Natural killer cell (primary cell): ENCODE results near the gene INO80B. TPM values are rescaled to one million over a fixed set of nuclear protein-coding genes. Genes with fewer than 3 reads are reported as not detected.

Experiments used
- ATAC-seq, 3 donors: fragments of 150-1000 bp in 2 of 3; fragments of 200-7000 bp in 1 of 3; cut with Tn5 transposase; 1 replicate in 1 of 3; 2 replicates in 2 of 3; pipeline ENCODE4 v1.10.0; 2021; ENCODE audit warnings: mild to moderate bottlenecking in 2 of 3, moderate library complexity in 2 of 3
- DNase-seq, 2 donors: peaks; one replicate each; pipeline versions ENCODE4 v3.0.0 to v3.0.0-alpha.2; 2013 to 2021; ENCODE audit warnings: mixed read lengths in 1 of 2
- H3K27ac ChIP-seq: one replicate; pipeline ENCODE4 v1.5.1; 2013; ENCODE audit warnings: mild to moderate bottlenecking, low read length
- H3K27me3 ChIP-seq: one replicate; pipeline ENCODE4 v1.6.1; 2013; ENCODE audit warnings: low read length; ENCODE audit not compliant: control insufficient read depth, insufficient read depth
- H3K36me3 ChIP-seq: one replicate; pipeline ENCODE4 v1.6.1; 2013; ENCODE audit warnings: low read length; ENCODE audit not compliant: control insufficient read depth, insufficient read depth
- H3K4me1 ChIP-seq: one replicate; pipeline ENCODE4 v1.6.1; 2013; ENCODE audit warnings: low read length; ENCODE audit not compliant: control insufficient read depth, insufficient read depth
- H3K4me3 ChIP-seq: one replicate; pipeline ENCODE4 v1.5.1; 2013; ENCODE audit warnings: low read length
- H3K9me3 ChIP-seq: one replicate; pipeline ENCODE4 v1.6.1; 2013; ENCODE audit warnings: low read length; ENCODE audit not compliant: control insufficient read depth, insufficient read depth
- H3K27ac Mint-ChIP-seq, 2 donors: one replicate each; pipeline ENCODE4 v1.8.0; 2022; ENCODE audit warnings: mild to moderate bottlenecking in 2 of 2, mixed read lengths in 2 of 2, moderate library complexity in 1 of 2
- H3K27me3 Mint-ChIP-seq, 2 donors: one replicate each; pipeline ENCODE4 v1.8.0; 2022; ENCODE audit warnings: low read depth in 2 of 2, mixed read lengths in 2 of 2
- H3K36me3 Mint-ChIP-seq: one replicate; pipeline ENCODE4 v1.8.0; 2022; ENCODE audit warnings: mixed read lengths
- H3K4me1 Mint-ChIP-seq, 2 donors: one replicate each; pipeline ENCODE4 v1.8.0; 2022; ENCODE audit warnings: mixed read lengths in 2 of 2
- H3K4me3 Mint-ChIP-seq: one replicate; pipeline ENCODE4 v1.8.0; 2022; ENCODE audit warnings: mild to moderate bottlenecking, moderate library complexity, mixed read lengths
- H3K9me3 Mint-ChIP-seq, 2 donors: one replicate each; pipeline ENCODE4 v1.8.0; 2022; ENCODE audit warnings: mixed read lengths in 2 of 2
- CTCF ChIP-seq: fragments of 200-600 bp; IDR thresholded peaks from one replicate; pipeline ENCODE4 v1.8.0; 2022; ENCODE audit warnings: antibody characterized with exemption
- WGBS: methylation state at CpG from one replicate; pipeline ENCODE4 v1.1.7; 2013; ENCODE audit warnings: missing lambda C conversion rate; ENCODE audit not compliant: insufficient coverage; 5-methylcytosine and 5-hydroxymethylcytosine counted together
- intact Hi-C: fragments of 100-400 bp; cut with micrococcal nuclease; formaldehyde crosslinking; loops from one replicate; pipeline ENCODE4 v1.14.2; 2022
- total RNA-seq, 4 donors: library from RNA; stranded (reverse); fragments of 120-200 nt in 1 of 4; gene quantifications; one replicate each; pipeline versions ENCODE4 v1.2.3 to v1.2.4, GENCODE V29; 2013 to 2022

INO80B gene
- total RNA-seq, result 10 to 100 TPM; 34.0 to 48.0 (median 37.7) TPM
- 31.8 TPM for total RNA-seq (2013)

GRCh38 chr2:74454654-74455511 lies at the start of gene INO80B:
Gene INO80B (plus strand): TSS chr2:74455087. CDS start chr2:74455117, 30 bp downstream.
- TF ChIP-seq CTCF, result no peak
- no peaks in the 10 kb centered on the region for H3K9me3 Mint-ChIP-seq
- Histone ChIP-seq H3K9me3 (no peaks in the 10 kb centered on the region), H3K36me3 (no peaks in the 10 kb centered on the region), H3K4me1 (peaks cover 58% of the 10 kb centered on the region), H3K4me3 (peak within 1 kb of the TSS; percentile 53), H3K27ac (peak within 1 kb of the TSS; percentile 42), H3K27me3 (no peaks in the 10 kb centered on the region)
- intact Hi-C loops, result loop anchor here (1.0 to 10.0 kb wide), 6 partner anchors 10 to 1220 kb away; partner anchors contain the start of genes AUP1, CCT7, HTRA2 and MOGS
- under 1% methylated on average over 40 of the region's 40 CpGs for WGBS
- DNase-seq (peak; percentile 97 to 100), ATAC-seq (peak; percentile 47 to 70 (median 56))
- peak within 1 kb of the TSS; percentile 98 to 99 for H3K27ac Mint-ChIP-seq
- H3K27me3 Mint-ChIP-seq, result no peaks in the 10 kb centered on the region
- peaks cover 69 to 71% of the 10 kb centered on the region in 2 donors for H3K4me1 Mint-ChIP-seq
- no peaks in the 10 kb centered on the region for H3K36me3 Mint-ChIP-seq
- H3K4me3 Mint-ChIP-seq, result peak within 1 kb of the TSS; percentile 98

GRCh38 chr2:74406035-74406434 lies 48.9 kb upstream of the INO80B start:
- no peaks in the 10 kb centered on the region for H3K36me3 ChIP-seq
- H3K4me1 ChIP-seq, result no peaks in the 10 kb centered on the region
- H3K27me3 ChIP-seq, result no peaks in the 10 kb centered on the region
- Mint-ChIP-seq H3K27me3 (peaks cover 7 to 14% of the 10 kb centered on the region in 2 donors), H3K36me3 (no peaks in the 10 kb centered on the region), H3K27ac (no peak overlapping the region), H3K4me3 (no peak overlapping the region), H3K9me3 (no peaks in the 10 kb centered on the region), H3K4me1 (no peaks in the 10 kb centered on the region)
- H3K9me3 ChIP-seq, result no peaks in the 10 kb centered on the region
- ATAC-seq, result peak in 1 of 3 donors; percentile 38
- H3K4me3 ChIP-seq, result no peak overlapping the region
- H3K27ac ChIP-seq, result no peak overlapping the region
- no peak for DNase-seq
- no peak for TF ChIP-seq CTCF
- intact Hi-C loops, result no loop called here

- 89% methylated on average over 5 of the region's 5 CpGs for WGBS
Observed at GRCh38 chr2:74407682-74408081, 47.2 kb upstream of the INO80B start.

More at GRCh38 chr2:74407682-74408081, 47.2 kb upstream of the INO80B start:
- Histone ChIP-seq H3K36me3 (no peaks in the 10 kb centered on the region), H3K27me3 (no peaks in the 10 kb centered on the region), H3K4me3 (no peak overlapping the region), H3K4me1 (no peaks in the 10 kb centered on the region), H3K9me3 (no peaks in the 10 kb centered on the region), H3K27ac (no peak overlapping the region)
- H3K27ac Mint-ChIP-seq, result no peak overlapping the region
- no peaks in the 10 kb centered on the region for H3K4me1 Mint-ChIP-seq
- no peak for ATAC-seq
- no peak for TF ChIP-seq CTCF
- intact Hi-C loops, result no loop called here
- peaks cover 7 to 14% of the 10 kb centered on the region in 2 donors for H3K27me3 Mint-ChIP-seq
- no peak for DNase-seq
- H3K4me3 Mint-ChIP-seq, result no peak overlapping the region
- H3K9me3 Mint-ChIP-seq, result no peaks in the 10 kb centered on the region
- no peaks in the 10 kb centered on the region for H3K36me3 Mint-ChIP-seq
